HepG2 (cell line): ENCODE measurements around the gene TAF11L2.
"Not testable (repeated sequence)": the region's sequence is repeated elsewhere in the genome, so short reads cannot be mapped to it uniquely, and the experiment has no call there.

Source experiments
- BRCA1 ChIP-seq: sonication (generic); formaldehyde crosslinking; IDR thresholded peaks from 2 replicates; pipeline ENCODE4 v1.4.0; 2020; ENCODE audit warnings: missing genetic modification reagents
- CTCF ChIP-seq: sonication (generic); formaldehyde crosslinking; IDR thresholded peaks from 2 replicates; pipeline ENCODE4 v1.5.0; 2020; ENCODE audit warnings: mild to moderate bottlenecking, missing genetic modification reagents, moderate library complexity
- FOXO1 ChIP-seq: sonication (generic); formaldehyde crosslinking; IDR thresholded peaks from 2 replicates; pipeline ENCODE4 v1.4.0; 2020; ENCODE audit warnings: missing genetic modification reagents
- KLF16 ChIP-seq, 2 experiments: sonication (generic) in 1 of 2; formaldehyde crosslinking in 1 of 2; IDR thresholded peaks; 2 replicates each; pipeline versions ENCODE4 v1.6.1 to v1.8.0; 2016 to 2023; ENCODE audit warnings: missing genetic modification reagents in 2 of 2, missing compliant biosample characterization in 1 of 2
- LCORL ChIP-seq, 2 experiments: fragments of 450-650 bp in 1 of 2; sonication (generic) in 1 of 2; formaldehyde crosslinking in 1 of 2; IDR thresholded peaks; 2 replicates each; pipeline versions ENCODE4 v1.5.0 to v1.6.1; 2017 to 2020; ENCODE audit warnings: antibody characterized with exemption in 1 of 2, missing genetic modification reagents in 1 of 2
- SP1 ChIP-seq, 2 experiments: fragments of 450-650 bp in 1 of 2; sonication (generic) in 1 of 2; formaldehyde crosslinking in 1 of 2; IDR thresholded peaks; 2 replicates each; pipeline versions ENCODE4 v1.4.0 to v1.6.1; 2016 to 2020; ENCODE audit warnings: missing genetic modification reagents in 1 of 2
- SP5 ChIP-seq: IDR thresholded peaks from 2 replicates; pipeline ENCODE4 v1.6.1; 2016; ENCODE audit warnings: low read depth, borderline replicate concordance
- ZNF546 ChIP-seq: sonication (generic); formaldehyde crosslinking; conservative IDR thresholded peaks from 2 replicates; pipeline ENCODE4 v1.8.1; 2023; ENCODE audit warnings: mild to moderate bottlenecking, missing genetic modification reagents
- ZNF572 ChIP-seq: sonication (generic); formaldehyde crosslinking; IDR thresholded peaks from 2 replicates; pipeline ENCODE4 v1.5.1; 2020; ENCODE audit warnings: mild to moderate bottlenecking, missing genetic modification reagents
- TF ChIP-seq, protein P1 (sequence below): sonication (generic); formaldehyde crosslinking; IDR thresholded peaks from 2 replicates; pipeline ENCODE4 v1.4.0; 2020; ENCODE audit warnings: missing genetic modification reagents

GRCh38 chr5:17519508-17519907, 21.5 kb downstream of the TAF11L2 start:
- not testable (repeated sequence) for TF ChIP-seq CTCF; BRCA1 (CRISPR knock-in tag); LCORL (IDR thresholded peaks at IDR 0.05); LCORL (CRISPR knock-in tag; IDR thresholded peaks at IDR 0.05); KLF16 (CRISPR knock-in tag; IDR thresholded peaks at IDR 0.05); ZNF572 (CRISPR knock-in tag); SP5; SP1 (IDR thresholded peaks at IDR 0.05); SP1 (CRISPR knock-in tag; IDR thresholded peaks at IDR 0.05); FOXO1 (CRISPR knock-in tag); ZNF546 (CRISPR knock-in tag)
- TF ChIP-seq, protein P1, sequence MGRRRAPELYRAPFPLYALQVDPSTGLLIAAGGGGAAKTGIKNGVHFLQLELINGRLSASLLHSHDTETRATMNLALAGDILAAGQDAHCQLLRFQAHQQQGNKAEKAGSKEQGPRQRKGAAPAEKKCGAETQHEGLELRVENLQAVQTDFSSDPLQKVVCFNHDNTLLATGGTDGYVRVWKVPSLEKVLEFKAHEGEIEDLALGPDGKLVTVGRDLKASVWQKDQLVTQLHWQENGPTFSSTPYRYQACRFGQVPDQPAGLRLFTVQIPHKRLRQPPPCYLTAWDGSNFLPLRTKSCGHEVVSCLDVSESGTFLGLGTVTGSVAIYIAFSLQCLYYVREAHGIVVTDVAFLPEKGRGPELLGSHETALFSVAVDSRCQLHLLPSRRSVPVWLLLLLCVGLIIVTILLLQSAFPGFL (CRISPR knock-in tag): not testable (repeated sequence)
